Fibroblast of skin of right quadriceps (primary cell): ENCODE data around the gene KIZ.
"Not testable (repeated sequence)": the region's sequence is repeated elsewhere in the genome, so short reads cannot be mapped to it uniquely, and the experiment has no call there.

Source experiments
- DNase-seq: peaks from one replicate; pipeline ENCODE4 v3.0.0-alpha.2; 2013

The KIZ gene

DNA sequence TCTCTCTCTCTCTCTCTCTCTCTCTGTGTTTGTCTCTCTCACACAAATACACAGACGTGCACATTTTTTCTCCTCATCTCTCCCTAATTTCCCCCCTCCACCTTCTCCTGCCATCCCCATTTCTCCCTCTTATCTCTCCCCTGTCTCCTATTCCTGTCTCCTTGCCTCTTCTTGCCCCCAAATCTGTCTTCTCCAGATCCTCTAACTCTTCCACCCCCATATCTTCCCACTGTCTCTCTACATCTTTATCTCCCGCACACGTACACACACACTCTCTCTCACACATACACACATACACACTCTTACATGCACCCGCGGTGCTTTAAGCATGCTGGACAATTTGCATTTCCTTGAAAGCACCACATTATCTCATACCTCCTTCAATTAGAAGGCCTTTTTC, 15.9 kb downstream of the KIZ start:
- DNase-seq = no peak

DNA sequence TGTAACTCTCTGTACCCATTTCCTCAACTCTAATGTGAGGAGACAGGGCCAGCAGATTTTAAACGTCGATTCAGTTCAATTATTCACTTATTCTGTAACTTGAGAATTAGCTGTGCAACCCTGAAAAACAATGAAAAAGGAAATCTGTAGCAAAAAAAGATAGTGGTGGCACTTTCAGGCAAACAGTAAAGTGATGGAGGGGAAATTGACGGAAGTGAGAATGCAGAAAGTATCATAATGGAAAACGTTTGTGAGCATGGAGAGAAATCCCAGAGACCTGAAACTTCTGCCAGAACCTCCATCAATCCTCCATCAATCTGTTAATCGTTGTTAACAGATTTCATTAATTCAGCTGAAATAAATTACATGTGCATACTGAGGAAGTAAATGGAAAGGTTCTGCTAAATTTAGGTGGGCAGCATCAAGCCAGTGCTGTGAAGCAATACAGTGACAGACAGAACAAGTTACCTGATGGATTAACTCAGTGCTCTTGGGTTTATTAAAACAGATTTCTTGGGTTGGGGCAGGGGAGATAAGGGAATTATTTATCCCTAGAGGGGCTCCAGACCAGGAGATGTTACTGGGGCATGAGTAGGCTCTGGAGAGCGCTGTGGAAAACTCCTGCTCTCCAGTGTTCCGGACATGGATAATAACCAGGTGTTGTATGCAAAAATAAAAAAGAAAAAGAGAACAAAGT, 17.5 kb downstream of the KIZ start:
- no peak for DNase-seq

- no peak for DNase-seq
These were observed 19.5 kb downstream of the KIZ start for GRCh38 chr20:21145424-21145823.

DNA sequence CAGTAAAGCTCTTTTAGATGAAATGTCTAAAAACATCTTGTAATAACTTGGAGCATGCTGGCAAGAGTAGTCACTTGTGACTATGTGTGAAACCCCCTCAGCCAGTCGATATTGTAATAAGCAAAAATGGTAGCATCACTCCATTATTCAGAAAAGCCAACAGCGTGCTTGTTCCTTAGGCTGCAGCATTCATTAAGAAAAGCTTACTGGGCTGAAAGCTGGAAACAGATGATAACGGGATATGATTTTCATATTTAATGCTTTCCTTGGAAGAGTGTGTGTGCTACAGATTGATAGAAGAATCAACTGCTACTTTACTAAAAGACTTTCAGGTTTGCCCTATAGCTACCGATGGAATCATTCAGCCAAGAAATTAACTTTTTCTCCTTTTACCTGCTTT, 20.3 kb downstream of the KIZ start:
- no peak for DNase-seq

DNA sequence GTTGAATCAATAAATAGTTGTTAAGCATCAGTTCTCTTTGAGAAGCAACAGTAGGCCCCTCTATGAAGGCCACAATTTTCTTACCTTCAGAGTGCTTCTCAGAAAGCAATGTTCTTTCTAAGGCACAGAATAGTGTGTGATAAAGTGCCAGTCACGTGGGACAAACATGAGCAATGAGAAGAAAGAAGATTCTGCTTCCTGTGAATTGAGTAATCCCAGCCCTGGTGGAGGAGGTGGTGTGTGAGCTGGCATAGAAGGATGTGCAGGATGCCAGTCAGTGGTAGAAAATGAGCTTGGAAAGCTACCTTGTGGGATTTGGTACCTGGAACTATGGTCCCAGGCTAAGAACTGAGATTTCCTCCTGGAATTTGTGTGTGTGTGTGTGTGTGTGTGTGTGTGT, 21.7 kb downstream of the KIZ start:
- DNase-seq = peak; percentile 11

DNA sequence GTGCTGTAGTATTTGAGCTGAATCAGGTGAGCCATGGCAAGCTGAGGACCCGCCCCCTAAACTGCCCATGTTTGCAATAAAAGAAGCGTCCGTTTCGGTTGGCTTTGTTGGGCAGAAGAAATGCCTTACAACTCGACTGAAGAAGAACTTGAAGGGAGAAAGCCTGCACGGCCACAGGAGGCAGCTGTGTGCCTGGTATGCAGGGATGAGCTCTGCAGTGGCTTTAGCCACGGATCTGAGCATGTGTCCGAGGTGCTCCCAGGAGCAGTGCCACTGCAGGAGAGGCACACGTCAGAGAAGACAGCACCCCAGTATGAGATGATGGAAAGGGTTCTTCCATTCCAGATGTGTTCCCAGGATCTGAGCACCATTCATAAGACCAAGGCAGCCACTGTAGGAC, 23.5 kb downstream of the KIZ start:
- no peak for DNase-seq

- DNase-seq = peak; percentile 14
These were observed 25.9 kb downstream of the KIZ start for GRCh38 chr20:21151791-21152190.

- DNase-seq = no peak
These were observed 28.8 kb downstream of the KIZ start for GRCh38 chr20:21154692-21155091.

DNA sequence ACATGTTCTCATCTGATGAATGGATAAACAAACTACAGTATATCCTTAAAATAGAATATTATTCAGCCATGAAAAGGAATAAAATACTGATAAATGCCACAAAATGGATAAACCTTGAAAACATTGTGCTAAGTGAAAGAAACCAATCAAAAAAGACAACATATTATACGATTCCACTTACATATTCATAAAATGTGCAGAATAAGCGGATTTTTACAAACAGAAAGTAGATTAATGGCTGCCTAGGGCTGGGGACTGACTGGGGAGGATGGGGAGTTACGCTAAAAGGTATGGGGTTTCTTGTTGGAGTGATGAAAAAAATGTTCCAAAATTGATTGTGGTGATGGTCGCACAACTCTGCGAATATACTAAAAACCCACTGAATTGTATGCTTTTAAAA, 29.4 kb downstream of the KIZ start:
- DNase-seq = no peak

DNA sequence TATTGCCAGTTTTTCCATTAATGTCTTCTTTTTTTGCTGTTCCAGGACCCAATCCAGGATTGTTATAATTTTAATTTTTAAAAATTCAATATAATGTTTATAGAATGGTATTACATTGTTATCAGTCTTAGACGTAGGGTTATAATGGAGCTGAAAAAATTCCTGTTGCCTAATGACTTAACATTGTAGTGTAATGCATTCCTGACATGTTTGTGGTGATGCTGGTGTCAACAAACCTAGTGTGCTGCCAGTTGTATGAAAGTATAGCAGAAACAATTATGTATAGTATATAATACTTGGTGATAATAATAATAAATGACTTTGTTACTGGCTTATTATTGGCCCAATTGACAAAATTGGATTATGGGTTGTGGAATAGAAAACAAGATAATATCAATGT, 30.4 kb downstream of the KIZ start:
- peak; percentile 65 for DNase-seq

GRCh38 chr20:21157006-21157405, 31.1 kb downstream of the KIZ start:
- DNase-seq = no peak

DNA sequence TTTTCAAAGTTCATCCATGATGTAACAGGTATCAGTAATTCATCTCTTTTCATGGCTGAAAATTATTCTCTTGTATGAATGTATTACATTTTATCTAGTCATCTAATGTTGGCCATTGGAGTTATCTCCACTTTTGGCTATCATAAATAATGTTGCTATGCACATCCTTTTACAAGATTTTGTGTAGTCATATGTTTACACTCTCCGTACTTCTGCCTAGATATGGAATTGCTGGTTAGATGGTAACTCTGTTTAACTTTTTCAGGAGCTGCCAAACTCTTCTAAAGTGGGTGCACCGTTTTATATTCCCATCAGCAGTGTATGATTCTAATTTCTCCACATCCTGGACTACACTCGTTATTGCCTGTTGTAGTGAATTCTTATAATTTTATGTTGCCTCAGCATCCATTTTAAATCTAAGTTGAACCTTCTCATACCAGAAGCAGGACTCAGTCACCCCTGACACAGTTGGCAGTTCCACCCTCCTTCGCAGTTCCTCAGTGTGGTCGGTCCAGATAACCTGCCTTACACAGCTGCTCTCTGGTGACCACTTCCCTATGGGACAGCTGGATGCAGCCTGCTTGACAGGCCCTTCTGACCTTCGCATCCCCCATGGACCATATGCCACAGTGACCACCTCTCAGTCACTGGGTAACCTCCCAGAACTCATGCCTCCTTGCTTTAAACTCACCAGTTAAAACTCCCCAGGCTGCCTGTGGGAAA, 33.9 kb downstream of the KIZ start:
- no peak for DNase-seq

GRCh38 chr20:21161926-21162325, 36.0 kb downstream of the KIZ start:
- DNase-seq = no peak

DNA sequence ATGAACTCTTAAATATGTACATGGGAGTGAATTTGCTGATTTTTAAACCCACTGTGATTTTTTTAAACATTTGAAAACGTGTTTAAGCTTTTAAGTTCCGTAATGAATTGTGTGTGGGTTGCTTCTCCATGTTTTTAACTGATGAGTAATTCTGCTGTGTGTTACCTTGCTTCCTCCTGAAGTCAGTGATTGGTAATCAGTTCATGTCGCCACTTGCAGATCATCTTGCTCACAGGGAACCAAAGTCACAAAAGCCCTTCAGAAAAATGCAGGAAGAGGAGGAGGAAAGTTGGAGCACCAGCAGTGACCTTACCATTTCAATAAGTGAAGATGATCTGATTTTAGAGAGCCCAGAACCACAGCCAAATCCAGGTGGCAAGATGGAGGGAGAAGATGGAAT, 36.7 kb downstream of the KIZ start:
- no peak for DNase-seq

DNA sequence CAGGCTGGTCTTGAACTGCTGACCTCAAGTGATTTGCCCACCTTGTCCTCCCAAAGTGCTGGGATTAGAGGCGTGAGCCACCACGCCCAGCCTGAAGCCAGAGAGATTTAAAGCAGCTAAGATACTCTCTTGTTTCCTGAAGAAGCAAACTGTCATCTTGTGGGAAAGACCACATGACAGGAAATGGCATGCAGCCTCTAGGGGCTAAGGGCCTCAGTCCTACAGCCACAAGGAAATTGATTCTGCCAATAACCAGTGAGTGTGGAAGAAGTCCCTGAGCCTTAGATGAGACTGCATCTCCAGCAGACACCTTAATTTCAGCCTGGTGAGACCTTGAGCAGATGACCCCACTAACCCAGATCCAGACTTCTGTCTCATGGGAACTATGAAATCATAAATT, 40.9 kb downstream of the KIZ start:
- DNase-seq = no peak

- DNase-seq = no peak
These were observed 41.4 kb downstream of the KIZ start for GRCh38 chr20:21167261-21167660.

DNA sequence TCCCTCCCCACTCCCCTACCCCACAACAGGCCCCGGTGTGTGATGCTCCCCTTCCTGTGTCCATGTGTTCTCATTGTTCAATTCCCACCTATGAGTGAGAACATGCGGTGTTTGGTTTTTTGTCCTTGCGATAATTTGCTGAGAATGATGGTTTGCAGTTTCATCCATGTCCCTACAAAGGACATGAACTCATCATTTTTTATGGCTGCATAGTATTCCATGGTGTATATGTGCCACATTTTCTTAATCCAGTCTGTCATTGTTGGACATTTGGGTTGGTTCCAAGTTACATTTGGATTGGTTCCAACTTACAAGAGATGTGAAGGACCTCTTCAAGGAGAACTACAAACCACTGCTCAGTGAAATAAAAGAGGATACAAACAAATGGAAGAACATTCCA, 42.2 kb downstream of the KIZ start:
- DNase-seq = not testable (repeated sequence)

- no peak for DNase-seq
These were observed 46.7 kb downstream of the KIZ start for GRCh38 chr20:21172626-21173025.

- no peak for DNase-seq
These were observed 47.6 kb downstream of the KIZ start for GRCh38 chr20:21173485-21173884.

GRCh38 chr20:21174516-21175239, 48.8 kb downstream of the KIZ start:
- no peak for DNase-seq

GRCh38 chr20:21175433-21175832, 49.6 kb downstream of the KIZ start:
- no peak for DNase-seq

DNA sequence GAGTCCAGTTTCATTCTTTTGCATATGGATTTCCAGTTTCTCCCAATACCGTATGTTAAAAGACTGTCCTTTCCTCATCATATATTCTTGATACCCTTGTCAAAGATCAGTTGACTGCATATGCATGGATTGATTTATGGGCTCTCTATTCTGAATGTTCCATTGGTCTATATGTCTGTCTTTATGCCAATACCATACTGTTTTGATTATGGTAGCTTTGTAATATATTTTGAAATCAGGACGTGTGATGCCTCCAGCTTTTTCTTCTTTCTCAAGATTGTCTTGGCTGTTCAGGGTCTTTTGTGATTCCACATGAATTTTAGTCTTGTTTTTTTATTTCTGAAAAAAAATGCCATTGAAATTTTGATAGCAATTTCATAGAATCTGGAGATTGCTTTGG, 51.9 kb downstream of the KIZ start:
- no peak for DNase-seq

- peak; percentile 40 for DNase-seq
These were observed 53.9 kb downstream of the KIZ start for GRCh38 chr20:21179757-21180156.

DNA sequence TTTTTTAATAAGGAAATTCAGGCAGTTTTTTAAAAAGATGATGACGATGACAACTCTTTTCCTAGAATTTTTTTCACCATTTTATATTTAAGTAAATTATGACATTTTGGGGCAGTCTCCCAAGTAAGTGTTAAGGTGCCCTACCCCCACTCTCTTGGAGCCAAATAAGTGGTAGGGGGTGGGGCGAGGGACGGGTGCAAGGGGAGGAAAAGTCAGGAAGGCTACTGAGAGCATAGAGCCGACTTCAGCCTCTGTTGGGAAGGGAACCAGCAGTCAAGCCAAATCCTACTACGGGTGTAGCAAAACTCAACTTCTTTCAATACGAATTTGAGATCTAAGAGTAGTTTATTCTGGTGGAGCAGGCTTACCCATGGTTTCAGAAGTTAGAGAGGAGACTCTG, 54.4 kb downstream of the KIZ start:
- DNase-seq = no peak
